GM23338 (cell line): Measurements from ENCODE around the gene SLCO4A1. TPM values are rescaled to one million over a fixed set of nuclear protein-coding genes. Genes with fewer than 3 reads are reported as not detected.

Experiments
- ATAC-seq: fragments of 200-7000 bp; cut with Tn5 transposase; 3 replicates; pipeline ENCODE4 v1.9.1; 2020
- DNase-seq: peaks from one replicate; pipeline ENCODE4 v3.0.0-alpha.2; 2015; ENCODE audit warnings: low spot score
- H2AFZ ChIP-seq: fragments of 200-600 bp; sonication (generic); 2 replicates; pipeline ENCODE4 v1.8.0; 2016; ENCODE audit warnings: antibody characterized with exemption, mild to moderate bottlenecking, moderate library complexity
- H3F3A ChIP-seq: fragments of 200-600 bp; sonication (generic); replicated peaks from 2 replicates; pipeline ENCODE4 v1.8.0; 2017; ENCODE audit warnings: antibody characterized with exemption, mixed run types, low read depth
- H3K27ac ChIP-seq: fragments of 200-600 bp; sonication (generic); 2 replicates; pipeline ENCODE4 v1.6.1; 2016; ENCODE audit warnings: low read depth
- H3K27me3 ChIP-seq: fragments of 200-600 bp; sonication (generic); 2 replicates; pipeline ENCODE4 v1.8.0; 2016; ENCODE audit warnings: mild to moderate bottlenecking, mixed run types, moderate library complexity; ENCODE audit not compliant: insufficient read depth
- H3K36me3 ChIP-seq: fragments of 200-600 bp; sonication (generic); 2 replicates; pipeline ENCODE4 v1.8.0; 2016; ENCODE audit warnings: mild to moderate bottlenecking; ENCODE audit not compliant: insufficient read depth
- H3K4me1 ChIP-seq: fragments of 200-600 bp; sonication (generic); 2 replicates; pipeline ENCODE4 v1.8.0; 2016; ENCODE audit warnings: mild to moderate bottlenecking, moderate library complexity; ENCODE audit not compliant: insufficient read depth
- H3K4me2 ChIP-seq: fragments of 200-600 bp; sonication (generic); 2 replicates; pipeline ENCODE4 v1.7.1; 2017; ENCODE audit warnings: mixed run types
- H3K4me3 ChIP-seq: fragments of 200-600 bp; sonication (generic); 2 replicates; pipeline ENCODE4 v1.6.1; 2016; ENCODE audit warnings: mixed run types
- H3K79me2 ChIP-seq: fragments of 200-600 bp; sonication (generic); replicated peaks from 2 replicates; pipeline ENCODE4 v1.8.0; 2017; ENCODE audit warnings: mild to moderate bottlenecking; ENCODE audit not compliant: insufficient read depth
- H3K9me2 ChIP-seq: fragments of 200-600 bp; sonication (generic); 2 replicates; pipeline ENCODE4 v1.8.0; 2017; ENCODE audit not compliant: insufficient read depth
- H4K20me1 ChIP-seq: fragments of 200-600 bp; sonication (generic); replicated peaks from 2 replicates; pipeline ENCODE4 v1.8.0; 2017; ENCODE audit warnings: mild to moderate bottlenecking; ENCODE audit not compliant: insufficient read depth
- H3K27ac Mint-ChIP-seq: 2 replicates; pipeline ENCODE4 v1.8.0; 2020; ENCODE audit warnings: inconsistent platforms, mild to moderate bottlenecking, moderate library complexity, mixed read lengths
- H3K27me3 Mint-ChIP-seq: 3 replicates; pipeline ENCODE4 v1.8.0; 2022; ENCODE audit warnings: low read depth, mild to moderate bottlenecking, moderate library complexity, mixed read lengths, inconsistent platforms; ENCODE audit not compliant: insufficient read depth, poor library complexity
- H3K36me3 Mint-ChIP-seq: 3 replicates; pipeline ENCODE4 v1.8.0; 2021; ENCODE audit warnings: low read depth, mild to moderate bottlenecking, inconsistent platforms, moderate library complexity, mixed read lengths
- H3K4me1 Mint-ChIP-seq: 3 replicates; pipeline ENCODE4 v1.8.0; 2020; ENCODE audit warnings: mild to moderate bottlenecking, inconsistent platforms, mixed read lengths
- H3K4me3 Mint-ChIP-seq: 3 replicates; pipeline ENCODE4 v1.8.0; 2021; ENCODE audit warnings: moderate library complexity, mild to moderate bottlenecking, inconsistent platforms, mixed read lengths
- H3K9me3 Mint-ChIP-seq: 3 replicates; pipeline ENCODE4 v1.8.0; 2020; ENCODE audit warnings: moderate library complexity, mild to moderate bottlenecking, inconsistent platforms, mixed read lengths
- CREB1 ChIP-seq: fragments of 250-450 bp; sonication (Bioruptor Pico); IDR thresholded peaks from 2 replicates; pipeline ENCODE4 v1.5.0; 2020; ENCODE audit warnings: low read depth, mild to moderate bottlenecking, moderate library complexity
- EZH2 ChIP-seq: fragments of 200-600 bp; sonication (generic); IDR thresholded peaks from one replicate; pipeline ENCODE4 v1.8.0; 2017; ENCODE audit warnings: antibody characterized with exemption, mild to moderate bottlenecking, low read depth; ENCODE audit not compliant: unreplicated experiment
- JUNB ChIP-seq: IDR thresholded peaks from one replicate; pipeline ENCODE4 v1.6.1; 2016; ENCODE audit warnings: antibody characterized with exemption; ENCODE audit not compliant: unreplicated experiment
- POLR2AphosphoS5 ChIP-seq: IDR thresholded peaks from 2 replicates; pipeline ENCODE4 v1.6.1; 2016; ENCODE audit warnings: antibody characterized with exemption, low read depth
- REST ChIP-seq: IDR thresholded peaks from one replicate; pipeline ENCODE4 v1.6.1; 2018; ENCODE audit warnings: antibody characterized with exemption; ENCODE audit not compliant: unreplicated experiment
- STAT1 ChIP-seq: IDR thresholded peaks from one replicate; pipeline ENCODE4 v1.6.1; 2016; ENCODE audit warnings: antibody characterized with exemption; ENCODE audit not compliant: unreplicated experiment
- ZNF114 ChIP-seq: fragments of 250-450 bp; sonication (Bioruptor Pico); IDR thresholded peaks from 2 replicates; pipeline ENCODE4 v1.5.0; 2020; ENCODE audit warnings: mild to moderate bottlenecking, moderate library complexity
- polyA plus RNA-seq: library from polyadenylated mRNA; unstranded; fragments of >200 nt; fragmentation: Nextera tagmentation; extraction: Ambion mirVana; gene quantifications from 2 replicates; pipeline ENCODE4 v1.2.1, GENCODE V29; 2016
- total RNA-seq: library from RNA; depleted of rRNA; stranded (reverse); fragments of >200 nt; shearing (Covaris generic); gene quantifications from 2 replicates; pipeline ENCODE4 v1.2.3, GENCODE V29; 2014
- TF ChIP-seq, protein P1 (sequence below): fragments of 250-450 bp; sonication (Bioruptor Pico); IDR thresholded peaks from 2 replicates; pipeline ENCODE4 v1.5.0; 2020; ENCODE audit warnings: mild to moderate bottlenecking, moderate library complexity

Gene SLCO4A1
- total and polyA plus RNA-seq, 2 experiments from 2014 or later, result 28.5 to 41.6 TPM

GRCh38 chr20:62643521-62644043, 1.3 kb downstream of the SLCO4A1 start:
- no peaks in the 10 kb centered on the region for H3K9me3 Mint-ChIP-seq
- Histone ChIP-seq H3K4me1 (peaks cover 7% of the 10 kb centered on the region; the same call in 1 of the 2 replicates), H2AFZ (no peak overlapping the region), H3K27ac (no peak overlapping the region), H4K20me1 (peaks cover 15% of the 10 kb centered on the region; the same call in 1 of the 2 replicates), H3K27me3 (peaks cover 33% of the 10 kb centered on the region), H3K4me3 (peak overlapping the region; percentile 78), H3K4me2 (peak overlapping the region; percentile 88), H3K9me2 (no peaks in the 10 kb centered on the region), H3K79me2 (peaks cover 55% of the 10 kb centered on the region), H3F3A (peaks cover 5% of the 10 kb centered on the region; the same call in 1 of the 2 replicates), H3K36me3 (no peaks in the 10 kb centered on the region)
- peak overlapping the region; percentile 66 for H3K4me3 Mint-ChIP-seq
- ATAC-seq, result no peak
- H3K27ac Mint-ChIP-seq, result no peak overlapping the region
- no peak for DNase-seq
- no peaks in the 10 kb centered on the region for H3K36me3 Mint-ChIP-seq
- H3K4me1 Mint-ChIP-seq, result peaks cover 12% of the 10 kb centered on the region
- H3K27me3 Mint-ChIP-seq, result peaks cover 33% of the 10 kb centered on the region
- TF ChIP-seq, protein P1, sequence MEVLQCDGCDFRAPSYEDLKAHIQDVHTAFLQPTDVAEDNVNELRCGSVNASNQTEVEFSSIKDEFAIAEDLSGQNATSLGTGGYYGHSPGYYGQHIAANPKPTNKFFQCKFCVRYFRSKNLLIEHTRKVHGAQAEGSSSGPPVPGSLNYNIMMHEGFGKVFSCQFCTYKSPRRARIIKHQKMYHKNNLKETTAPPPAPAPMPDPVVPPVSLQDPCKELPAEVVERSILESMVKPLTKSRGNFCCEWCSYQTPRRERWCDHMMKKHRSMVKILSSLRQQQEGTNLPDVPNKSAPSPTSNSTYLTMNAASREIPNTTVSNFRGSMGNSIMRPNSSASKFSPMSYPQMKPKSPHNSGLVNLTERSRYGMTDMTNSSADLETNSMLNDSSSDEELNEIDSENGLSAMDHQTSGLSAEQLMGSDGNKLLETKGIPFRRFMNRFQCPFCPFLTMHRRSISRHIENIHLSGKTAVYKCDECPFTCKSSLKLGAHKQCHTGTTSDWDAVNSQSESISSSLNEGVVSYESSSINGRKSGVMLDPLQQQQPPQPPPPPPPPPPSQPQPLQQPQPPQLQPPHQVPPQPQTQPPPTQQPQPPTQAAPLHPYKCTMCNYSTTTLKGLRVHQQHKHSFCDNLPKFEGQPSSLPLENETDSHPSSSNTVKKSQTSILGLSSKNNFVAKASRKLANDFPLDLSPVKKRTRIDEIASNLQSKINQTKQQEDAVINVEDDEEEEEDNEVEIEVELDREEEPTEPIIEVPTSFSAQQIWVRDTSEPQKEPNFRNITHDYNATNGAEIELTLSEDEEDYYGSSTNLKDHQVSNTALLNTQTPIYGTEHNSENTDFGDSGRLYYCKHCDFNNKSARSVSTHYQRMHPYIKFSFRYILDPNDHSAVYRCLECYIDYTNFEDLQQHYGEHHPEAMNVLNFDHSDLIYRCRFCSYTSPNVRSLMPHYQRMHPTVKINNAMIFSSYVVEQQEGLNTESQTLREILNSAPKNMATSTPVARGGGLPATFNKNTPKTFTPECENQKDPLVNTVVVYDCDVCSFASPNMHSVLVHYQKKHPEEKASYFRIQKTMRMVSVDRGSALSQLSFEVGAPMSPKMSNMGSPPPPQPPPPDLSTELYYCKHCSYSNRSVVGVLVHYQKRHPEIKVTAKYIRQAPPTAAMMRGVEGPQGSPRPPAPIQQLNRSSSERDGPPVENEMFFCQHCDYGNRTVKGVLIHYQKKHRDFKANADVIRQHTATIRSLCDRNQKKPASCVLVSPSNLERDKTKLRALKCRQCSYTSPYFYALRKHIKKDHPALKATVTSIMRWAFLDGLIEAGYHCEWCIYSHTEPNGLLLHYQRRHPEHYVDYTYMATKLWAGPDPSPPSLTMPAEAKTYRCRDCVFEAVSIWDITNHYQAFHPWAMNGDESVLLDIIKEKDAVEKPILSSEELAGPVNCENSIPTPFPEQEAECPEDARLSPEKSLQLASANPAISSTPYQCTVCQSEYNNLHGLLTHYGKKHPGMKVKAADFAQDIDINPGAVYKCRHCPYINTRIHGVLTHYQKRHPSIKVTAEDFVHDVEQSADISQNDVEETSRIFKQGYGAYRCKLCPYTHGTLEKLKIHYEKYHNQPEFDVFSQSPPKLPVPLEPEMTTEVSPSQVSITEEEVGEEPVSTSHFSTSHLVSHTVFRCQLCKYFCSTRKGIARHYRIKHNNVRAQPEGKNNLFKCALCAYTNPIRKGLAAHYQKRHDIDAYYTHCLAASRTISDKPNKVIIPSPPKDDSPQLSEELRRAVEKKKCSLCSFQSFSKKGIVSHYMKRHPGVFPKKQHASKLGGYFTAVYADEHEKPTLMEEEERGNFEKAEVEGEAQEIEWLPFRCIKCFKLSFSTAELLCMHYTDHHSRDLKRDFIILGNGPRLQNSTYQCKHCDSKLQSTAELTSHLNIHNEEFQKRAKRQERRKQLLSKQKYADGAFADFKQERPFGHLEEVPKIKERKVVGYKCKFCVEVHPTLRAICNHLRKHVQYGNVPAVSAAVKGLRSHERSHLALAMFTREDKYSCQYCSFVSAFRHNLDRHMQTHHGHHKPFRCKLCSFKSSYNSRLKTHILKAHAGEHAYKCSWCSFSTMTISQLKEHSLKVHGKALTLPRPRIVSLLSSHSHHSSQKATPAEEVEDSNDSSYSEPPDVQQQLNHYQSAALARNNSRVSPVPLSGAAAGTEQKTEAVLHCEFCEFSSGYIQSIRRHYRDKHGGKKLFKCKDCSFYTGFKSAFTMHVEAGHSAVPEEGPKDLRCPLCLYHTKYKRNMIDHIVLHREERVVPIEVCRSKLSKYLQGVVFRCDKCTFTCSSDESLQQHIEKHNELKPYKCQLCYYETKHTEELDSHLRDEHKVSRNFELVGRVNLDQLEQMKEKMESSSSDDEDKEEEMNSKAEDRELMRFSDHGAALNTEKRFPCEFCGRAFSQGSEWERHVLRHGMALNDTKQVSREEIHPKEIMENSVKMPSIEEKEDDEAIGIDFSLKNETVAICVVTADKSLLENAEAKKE (CRISPR knock-in tag), result no peak
- TF ChIP-seq JUNB (no peak), POLR2AphosphoS5 (no peak), EZH2 (no peak), CREB1 (CRISPR knock-in tag) (no peak), REST (no peak), ZNF114 (no peak), STAT1 (no peak)
